ENCODE measurements around the gene GTF2A1L.

GTF2A1L gene

DNA sequence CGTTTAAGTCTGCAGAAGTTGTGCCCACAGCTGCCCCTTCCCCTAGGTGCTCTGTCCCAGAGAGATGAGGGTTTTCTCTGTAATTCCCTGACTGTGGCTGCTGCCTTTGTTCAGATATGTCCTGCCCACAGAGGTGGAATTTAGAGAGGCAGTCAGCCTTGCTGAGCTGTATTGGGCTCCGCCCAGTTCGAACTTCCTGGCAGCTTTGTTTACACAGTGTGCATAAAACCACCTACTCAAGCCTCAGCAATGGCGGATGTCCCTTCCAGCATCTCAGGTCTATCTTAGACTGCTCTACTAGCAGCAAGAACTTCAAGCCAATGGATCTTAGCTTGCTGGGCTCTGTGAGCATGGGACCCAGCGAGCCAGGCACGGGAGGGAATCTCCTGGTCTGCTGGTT, 89.8 kb downstream of the GTF2A1L start:
- DNase-seq, result no peak

GRCh38 chr2:48709096-48710034, 91.7 kb downstream of the GTF2A1L start:
- no peak for DNase-seq

DNA sequence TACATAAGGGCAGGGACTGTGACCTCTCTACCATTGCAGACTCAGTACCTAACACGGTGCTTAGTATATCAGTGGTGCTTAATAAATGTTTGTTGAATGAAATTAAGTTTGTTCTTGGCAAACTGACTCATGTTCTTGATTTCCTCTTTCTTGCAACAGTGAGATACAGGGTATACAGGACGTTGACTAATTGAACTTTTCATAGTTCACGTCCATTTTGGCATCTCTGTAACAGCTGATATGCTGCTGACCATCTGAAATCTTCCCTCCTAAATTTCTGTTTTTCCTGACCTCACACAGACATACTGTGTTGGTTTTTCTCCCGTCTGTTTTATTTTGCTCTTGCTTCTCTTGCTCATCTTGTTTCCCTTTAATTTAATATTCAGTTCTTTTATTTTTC, 93.7 kb downstream of the GTF2A1L start:
- no peak for DNase-seq

GRCh38 chr2:48712151-48712550, 94.5 kb downstream of the GTF2A1L start:
- DNase-seq, result no peak

- no peak for DNase-seq
Observed at GRCh38 chr2:48713647-48714046, 96.0 kb downstream of the GTF2A1L start.

GRCh38 chr2:48714245-48714644, 96.6 kb downstream of the GTF2A1L start:
- no peak for DNase-seq

- DNase-seq, result no peak
Observed at GRCh38 chr2:48715042-48715899, 97.6 kb downstream of the GTF2A1L start.

DNA sequence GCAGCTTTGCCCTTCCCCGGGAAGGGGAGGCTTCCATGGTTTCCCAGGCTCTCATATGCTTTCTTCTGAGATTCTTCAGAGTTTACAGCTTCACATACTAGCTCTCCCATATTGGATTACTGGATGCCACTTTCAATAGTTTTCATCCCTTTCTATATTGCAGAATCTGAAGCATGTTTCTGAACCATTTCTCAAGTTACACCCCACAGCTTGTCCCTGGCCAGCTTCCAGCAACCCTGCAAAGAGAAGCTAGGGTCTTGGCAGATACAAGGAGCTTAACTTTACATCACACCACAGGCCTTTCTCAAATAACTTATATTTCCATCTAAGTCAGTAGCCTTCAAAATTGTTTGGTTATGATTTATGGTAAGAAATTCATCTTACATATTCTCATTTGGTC, 98.3 kb downstream of the GTF2A1L start:
- DNase-seq, result no peak

GRCh38 chr2:48717846-48718245, 100.2 kb downstream of the GTF2A1L start:
- DNase-seq, result no peak

- DNase-seq, result no peak
Observed at GRCh38 chr2:48719480-48720177, 102.0 kb downstream of the GTF2A1L start.

DNA sequence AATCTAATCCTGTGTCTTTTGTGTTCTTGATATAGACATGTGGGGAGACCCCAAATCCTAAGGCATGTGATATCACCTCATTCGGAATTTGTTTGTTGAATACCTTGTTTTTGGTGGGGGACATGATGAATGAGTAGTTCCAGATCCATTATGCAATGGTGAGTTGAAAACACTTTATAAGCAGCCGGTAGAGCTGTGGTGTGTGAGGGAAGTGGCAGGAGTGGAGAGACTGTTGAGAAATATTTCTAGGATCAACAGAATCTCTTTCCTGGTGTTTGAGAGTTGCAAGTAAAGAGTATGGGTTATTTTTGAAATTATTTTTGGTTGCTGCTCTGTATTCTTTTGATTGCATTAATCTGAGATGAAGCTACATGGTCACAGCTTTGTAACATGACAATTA, 103.5 kb downstream of the GTF2A1L start:
- DNase-seq, result no peak

- no peak for DNase-seq
Observed at GRCh38 chr2:48722391-48722790, 104.7 kb downstream of the GTF2A1L start.

GRCh38 chr2:48723129-48723528, 105.5 kb downstream of the GTF2A1L start:
- no peak for DNase-seq

- no peak for DNase-seq
Observed at GRCh38 chr2:48724278-48724677, 106.6 kb downstream of the GTF2A1L start.

- no peak for DNase-seq
Observed at GRCh38 chr2:48725696-48726494, 108.2 kb downstream of the GTF2A1L start.

- DNase-seq, result no peak
Observed at GRCh38 chr2:48727560-48727959, 109.9 kb downstream of the GTF2A1L start.

GRCh38 chr2:48728295-48728694, 110.6 kb downstream of the GTF2A1L start:
- DNase-seq, result no peak

DNA sequence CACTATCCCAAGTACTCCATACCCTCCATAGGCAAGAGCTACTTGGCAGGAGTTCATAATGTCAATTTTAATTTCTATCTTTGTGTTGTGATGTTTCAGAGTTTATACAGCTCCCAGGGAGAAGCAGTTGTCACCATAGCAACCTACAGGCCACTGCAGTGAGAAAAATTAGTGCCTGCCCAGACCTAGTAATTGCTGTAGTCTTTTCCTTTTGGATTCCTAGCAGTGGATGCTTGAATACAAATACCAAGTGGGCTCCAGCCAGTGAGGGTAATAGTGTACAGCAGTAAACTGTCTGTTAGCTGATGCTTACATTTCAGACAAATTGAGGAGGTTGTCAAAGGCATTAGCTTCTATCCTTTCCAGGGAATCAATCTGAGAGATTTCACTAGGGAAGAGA, 111.2 kb downstream of the GTF2A1L start:
- no peak for DNase-seq
